NB4 (cell line): ENCODE data around the gene CBY1.
A peak's percentile ranks its signal among the peaks of the same experiment; 100 is the strongest.

ENCODE experiments used
- DNase-seq: peaks from one replicate; pipeline ENCODE4 v3.0.0; 2010; ENCODE audit warnings: low read depth
- H3K4me3 ChIP-seq: one replicate; pipeline ENCODE4 v1.5.1; 2011; ENCODE audit warnings: mild to moderate bottlenecking, low read depth, low read length, moderate library complexity
- CTCF ChIP-seq: IDR thresholded peaks from one replicate; pipeline ENCODE4 v1.5.1; 2012; ENCODE audit warnings: low read depth, low read length
- MAX ChIP-seq: IDR thresholded peaks from 2 replicates; pipeline ENCODE4 v1.6.1; 2011; ENCODE audit warnings: low read depth, low read length
- MYC ChIP-seq: IDR thresholded peaks from 2 replicates; pipeline ENCODE4 v1.6.1; 2011; ENCODE audit warnings: low read depth, low read length
- POLR2A ChIP-seq: IDR thresholded peaks from 2 replicates; pipeline ENCODE4 v1.6.1; 2011; ENCODE audit warnings: mild to moderate bottlenecking; ENCODE audit not compliant: insufficient read length; ENCODE audit errors: extremely low read depth

Gene CBY1

GRCh38 chr22:38685761-38686160, 29.3 kb downstream of the CBY1 start:
- TF ChIP-seq MYC (no peak), MAX (no peak), POLR2A (no peak), CTCF (no peak)
- no peak overlapping the region for H3K4me3 ChIP-seq
- DNase-seq: no peak

GRCh38 chr22:38689651-38690050, 33.2 kb downstream of the CBY1 start:
- H3K4me3 ChIP-seq: no peak overlapping the region
- TF ChIP-seq MYC: no peak
- TF ChIP-seq MAX: no peak
- no peak for TF ChIP-seq POLR2A
- TF ChIP-seq CTCF: no peak
- no peak for DNase-seq

- DNase-seq: no peak
- TF ChIP-seq CTCF (no peak), MYC (no peak), MAX (no peak), POLR2A (no peak)
- H3K4me3 ChIP-seq: no peak overlapping the region
Measured at GRCh38 chr22:38694049-38694448, 37.6 kb downstream of the CBY1 start.

- H3K4me3 ChIP-seq: no peak overlapping the region
- TF ChIP-seq MYC (no peak), POLR2A (no peak), CTCF (no peak), MAX (no peak)
- DNase-seq: no peak
Measured at GRCh38 chr22:38694940-38695339, 38.5 kb downstream of the CBY1 start.

GRCh38 chr22:38696606-38697424, 40.4 kb downstream of the CBY1 start:
- no peak for TF ChIP-seq MYC
- no peak for TF ChIP-seq CTCF
- peak; percentile 55 for DNase-seq
- peak overlapping the region; percentile 7 for H3K4me3 ChIP-seq
